NCI-H1048 (cell line): ENCODE data around the gene ENAM.
"Not testable (repeated sequence)": the region's sequence is repeated elsewhere in the genome, so short reads cannot be mapped to it uniquely, and the experiment has no call there.

Experiments
- DNase-seq: peaks from one replicate; lab custom pipeline; 2025; lab: John Stamatoyannopoulos, UW

The ENAM gene

GRCh38 chr4:70676554-70677090, 48.1 kb downstream of the ENAM start:
- no peak for DNase-seq

GRCh38 chr4:70678383-70678999, 49.9 kb downstream of the ENAM start:
- DNase-seq, result no peak

GRCh38 chr4:70680934-70681333, 52.4 kb downstream of the ENAM start:
- DNase-seq, result no peak

- DNase-seq, result no peak
These were observed 53.2 kb downstream of the ENAM start for GRCh38 chr4:70681704-70682103.

- DNase-seq, result not testable (repeated sequence)
These were observed 53.6 kb downstream of the ENAM start for GRCh38 chr4:70682142-70682541.

GRCh38 chr4:70687392-70687791, 58.8 kb downstream of the ENAM start:
- DNase-seq, result no peak

- DNase-seq, result peak; percentile 94
These were observed 59.6 kb downstream of the ENAM start, which contains the start of gene UTP3 for GRCh38 chr4:70687821-70688794. Gene UTP3 (plus strand): TSS chr4:70688532. CDS start chr4:70688678, 146 bp downstream.

- no peak for DNase-seq
These were observed 60.3 kb downstream of the ENAM start for GRCh38 chr4:70688795-70689231.

- DNase-seq, result no peak
These were observed 63.1 kb downstream of the ENAM start for GRCh38 chr4:70691661-70692060.

GRCh38 chr4:70694633-70695032, 66.1 kb downstream of the ENAM start:
- DNase-seq, result not testable (repeated sequence)
